HepG2 (cell line): ENCODE measurements around the gene CTNNBL1. TPM values are rescaled to one million over a fixed set of nuclear protein-coding genes. Genes with fewer than 3 reads are reported as not detected.

Experiments used
- ATAC-seq: fragments of 200-7000 bp; cut with Tn5 transposase; 3 replicates; pipeline ENCODE4 v1.9.1; 2020; ENCODE audit warnings: mild to moderate bottlenecking, moderate library complexity
- BruUV-seq: library from RNA; stranded (reverse); fragments of 400-500 nt; replicated peaks from 2 replicates; lab custom pipeline; 2021; lab: Mats Ljungman, UMichigan
- CTCF ChIA-PET: fragments of 300-600 bp; formaldehyde crosslinking; extraction: SDS; loops from one replicate; lab custom pipeline; 2021; ENCODE audit warnings: low total read pairs, inconsistent platforms, low intra/inter-chr PET ratio; lab: Yijun Ruan, JAX
- POLR2A ChIA-PET: fragments of 350-600 bp; sonication (Branson Sonifier 250); formaldehyde crosslinking; loops from one replicate; lab custom pipeline; 2020; ENCODE audit warnings: antibody characterized with exemption, inconsistent platforms; lab: Yijun Ruan, JAX
- DNase-seq: peaks from one replicate; pipeline ENCODE4 v3.0.0-alpha.2; 2015; ENCODE audit warnings: low spot score
- FAIRE-seq: peaks from 3 replicates; lab custom pipeline; 2011; peaks lifted over from hg19 to GRCh38; lab: Jason Lieb, UNC
- H2AFZ ChIP-seq: one replicate; pipeline ENCODE4 v1.6.1; 2011; ENCODE audit warnings: low read length, inconsistent platforms
- H3K27ac ChIP-seq: fragments of 300-600 bp; 3 replicates; pipeline ENCODE4 v1.8.0; 2011; ENCODE audit warnings: mixed run types, mild to moderate bottlenecking, mixed read lengths, low read length, inconsistent platforms; ENCODE audit not compliant: insufficient read depth; ENCODE audit errors: extremely low read length
- H3K27me3 ChIP-seq, 2 experiments: fragments of 200-600 bp in 1 of 2; 2 replicates in 1 of 2; 3 replicates in 1 of 2; pipeline versions ENCODE4 v1.6.0 to v1.8.0; 2011; ENCODE audit warnings: low read length in 2 of 2, mild to moderate bottlenecking in 2 of 2, moderate library complexity in 2 of 2, inconsistent platforms in 1 of 2; ENCODE audit not compliant: insufficient read depth in 2 of 2, control insufficient read depth in 1 of 2
- H3K36me3 ChIP-seq, 2 experiments: fragments of 200-600 bp in 1 of 2; replicated peaks in 1 of 2; 2 replicates in 1 of 2; 3 replicates in 1 of 2; pipeline versions ENCODE4 v1.5.1 to v1.8.0; 2011; ENCODE audit warnings: low read length in 2 of 2, inconsistent platforms in 1 of 2; ENCODE audit not compliant: insufficient read depth in 2 of 2, control insufficient read depth in 1 of 2
- H3K4me1 ChIP-seq: 2 replicates; pipeline ENCODE4 v1.5.1; 2012; ENCODE audit warnings: low read length, inconsistent platforms; ENCODE audit not compliant: insufficient read depth
- H3K4me2 ChIP-seq: 2 replicates; pipeline ENCODE4 v1.6.0; 2011; ENCODE audit warnings: low read depth, low read length, inconsistent platforms
- H3K4me3 ChIP-seq, 3 experiments: fragments of 200-600 bp in 1 of 3; sonication (generic), shearing (Covaris generic) in 1 of 3; replicated peaks in 1 of 3; 2 replicates each; pipeline ENCODE4 v1.5.1; 2011 to 2016; ENCODE audit warnings: low read length in 3 of 3, inconsistent platforms in 2 of 3, low read depth in 2 of 3, mild to moderate bottlenecking in 2 of 3, control low read depth in 1 of 3, mixed read lengths in 1 of 3; ENCODE audit not compliant: insufficient read depth in 1 of 3
- H3K79me2 ChIP-seq: one replicate; pipeline ENCODE4 v1.6.1; 2011; ENCODE audit warnings: low read length, inconsistent platforms; ENCODE audit not compliant: insufficient read depth
- H3K9ac ChIP-seq: 2 replicates; pipeline ENCODE4 v1.6.0; 2011; ENCODE audit warnings: mild to moderate bottlenecking, low read depth, low read length, inconsistent platforms; ENCODE audit not compliant: insufficient read depth
- H3K9me3 ChIP-seq: 2 replicates; pipeline ENCODE4 v1.5.1; 2012; ENCODE audit warnings: mild to moderate bottlenecking, low read length
- H4K20me1 ChIP-seq: 2 replicates; pipeline ENCODE4 v1.6.0; 2011; ENCODE audit warnings: inconsistent platforms, mild to moderate bottlenecking, low read length, moderate library complexity; ENCODE audit not compliant: insufficient read depth
- ATAD3A ChIP-seq: sonication (generic); formaldehyde crosslinking; IDR thresholded peaks from 2 replicates; pipeline ENCODE4 v1.4.0; 2020; ENCODE audit warnings: missing genetic modification reagents
- CHD4 ChIP-seq: fragments of 200-600 bp; sonication (generic); IDR thresholded peaks from 2 replicates; pipeline ENCODE4 v1.7.0; 2017; ENCODE audit warnings: mild to moderate bottlenecking, low read length, borderline replicate concordance
- FOXK1 ChIP-seq: sonication (generic); formaldehyde crosslinking; IDR thresholded peaks from 2 replicates; pipeline ENCODE4 v1.4.0; 2020; ENCODE audit warnings: low read depth, missing genetic modification reagents, borderline replicate concordance
- GFI1 ChIP-seq: sonication (generic); formaldehyde crosslinking; IDR thresholded peaks from 2 replicates; pipeline ENCODE4 v1.5.0; 2020; ENCODE audit warnings: missing genetic modification reagents, mild to moderate bottlenecking, borderline replicate concordance
- HHEX ChIP-seq: IDR thresholded peaks from 2 replicates; pipeline ENCODE4 v1.6.1; 2016; ENCODE audit warnings: control low read depth
- KLF13 ChIP-seq: sonication (generic); formaldehyde crosslinking; IDR thresholded peaks from 2 replicates; pipeline ENCODE4 v1.4.0; 2020; ENCODE audit warnings: mild to moderate bottlenecking, missing genetic modification reagents
- MXI1 ChIP-seq: IDR thresholded peaks from 3 replicates; pipeline ENCODE4 v1.6.1; 2012; ENCODE audit warnings: low read depth, low read length, inconsistent platforms, borderline replicate concordance
- NR2F1 ChIP-seq, 2 experiments: fragments of 450-650 bp in 1 of 2; formaldehyde crosslinking in 1 of 2; IDR thresholded peaks; 2 replicates each; pipeline versions ENCODE4 v1.5.0 to v1.6.1; 2016 to 2020; ENCODE audit warnings: mild to moderate bottlenecking in 1 of 2, missing compliant biosample characterization in 1 of 2, missing genetic modification reagents in 1 of 2, moderate library complexity in 1 of 2
- PAF1 ChIP-seq: IDR thresholded peaks from 2 replicates; pipeline ENCODE4 v1.6.1; 2016; ENCODE audit warnings: missing genetic modification reagents, missing compliant biosample characterization
- SAP130 ChIP-seq: IDR thresholded peaks from 2 replicates; pipeline ENCODE4 v1.6.1; 2016; ENCODE audit warnings: low read depth
- SOX13 ChIP-seq, 3 experiments: fragments of 450-650 bp in 1 of 3; sonication (generic) in 1 of 3; formaldehyde crosslinking in 1 of 3; IDR thresholded peaks in 2 of 3; conservative IDR thresholded peaks in 1 of 3; 2 replicates each; pipeline versions ENCODE4 v1.5.0 to v1.6.1; 2016 to 2020; ENCODE audit warnings: antibody characterized with exemption in 1 of 3, mild to moderate bottlenecking in 1 of 3, missing compliant biosample characterization in 1 of 3, missing genetic modification reagents in 1 of 3, moderate library complexity in 1 of 3
- TFDP2 ChIP-seq: sonication (generic); formaldehyde crosslinking; IDR thresholded peaks from 2 replicates; pipeline ENCODE4 v1.4.0; 2020; ENCODE audit warnings: missing genetic modification reagents
- TOE1 ChIP-seq: sonication (generic); formaldehyde crosslinking; IDR thresholded peaks from 2 replicates; pipeline ENCODE4 v1.4.0; 2020; ENCODE audit warnings: mild to moderate bottlenecking, missing genetic modification reagents
- ZNF790 ChIP-seq: sonication (generic); formaldehyde crosslinking; IDR thresholded peaks from 2 replicates; pipeline ENCODE4 v1.8.0; 2022; ENCODE audit warnings: missing genetic modification reagents, mild to moderate bottlenecking, borderline replicate concordance
- WGBS: methylation state at CpG from one replicate; pipeline ENCODE4 v1.1.6; 2017; ENCODE audit warnings: low lambda C conversion rate; 5-methylcytosine and 5-hydroxymethylcytosine counted together
- in situ Hi-C: cut with HindIII; loops from 2 replicates; pipeline ENCODE4 v1.10.0; 2017; ENCODE audit warnings: low pct_unique_long_range_greater_than_20kb; ENCODE audit not compliant: extremely low pct_ligation_motif_present
- intact Hi-C: fragments of 100-400 bp; cut with micrococcal nuclease; formaldehyde crosslinking; loops from one replicate; pipeline ENCODE4 v1.10.0; 2022; ENCODE audit not compliant: unreplicated experiment
- polyA plus RNA-seq, 8 experiments: library from polyadenylated mRNA; depleted of rRNA in 3 of 8; stranded (reverse) in 7 of 8; unstranded in 1 of 8; fragments of >200 nt; fragmentation: Illumina TruSeq in 4 of 8; extraction: Trizol in 4 of 8; gene quantifications; 2 replicates each; pipeline versions ENCODE4 v1.2.1 to v1.2.3, GENCODE V29; 2011 to 2016; ENCODE audit warnings: low read depth in 4 of 8, missing spikeins in 1 of 8, mixed read lengths in 1 of 8; ENCODE audit not compliant: insufficient read depth in 1 of 8
- total RNA-seq, 5 experiments: library from RNA; depleted of rRNA; stranded (reverse); fragments of >200 nt; fragmentation: Illumina TruSeq; extraction: Trizol; gene quantifications; 2 replicates each; pipeline ENCODE4 v1.2.3, GENCODE V29; 2016; ENCODE audit warnings: low read depth in 1 of 5
- TF ChIP-seq, protein P1 (sequence below): sonication (generic); formaldehyde crosslinking; IDR thresholded peaks from 2 replicates; pipeline ENCODE4 v1.4.0; 2020; ENCODE audit warnings: mild to moderate bottlenecking, missing genetic modification reagents

The CTNNBL1 gene
- total and polyA plus RNA-seq, 2 of the 13 experiments (the other 11 are each of a cell fraction or from before 2014, with no cell fraction given), result 49.3 to 94.6 TPM

- no peaks in the 10 kb centered on the region for H3K9me3 ChIP-seq
- CTCF ChIA-PET, result no interaction called here
- no peak overlapping the region for H3K4me3 ChIP-seq
- in situ Hi-C loops, result no loop called here
- no peaks in the 10 kb centered on the region for H4K20me1 ChIP-seq
- H3K27me3 ChIP-seq, result no peaks in the 10 kb centered on the region
- WGBS, result 88% methylated on average over 3 of the region's 3 CpGs
- FAIRE-seq (no peak), ATAC-seq (no peak), DNase-seq (no peak)
- no peaks in the 10 kb centered on the region for H3K79me2 ChIP-seq
- no peak overlapping the region for H3K9ac ChIP-seq
- no peak overlapping the region for H3K4me2 ChIP-seq
- H2AFZ ChIP-seq, result no peak overlapping the region
- intact Hi-C loops, result no loop called here
- peaks cover 0 to 5% of the 10 kb centered on the region in 2 experiments; a peak in 2 of 5 replicates for H3K36me3 ChIP-seq
- no peak overlapping the region for H3K27ac ChIP-seq
- H3K4me1 ChIP-seq, result peaks cover 16% of the 10 kb centered on the region
- no peak for TF ChIP-seq SOX13 (IDR thresholded peaks at IDR 0.05)
- 0 out of 4 replicates have a peak, but pooled peaks of 1 of the 2 experiments have one; percentile 22 for TF ChIP-seq SOX13 (CRISPR knock-in tag; conservative IDR thresholded peaks at IDR 0.05 in 1 of 2, IDR thresholded peaks at IDR 0.05 in 1 of 2)
- no peak for TF ChIP-seq FOXK1 (CRISPR knock-in tag)
- no peak for TF ChIP-seq ZNF790
- TF ChIP-seq ATAD3A (CRISPR knock-in tag), result no peak
- TF ChIP-seq SAP130 (CRISPR knock-in tag), result no peak
- no peak for TF ChIP-seq TOE1 (CRISPR knock-in tag)
- no peak for TF ChIP-seq KLF13
- BruUV-seq, result no TSS peak
- POLR2A ChIA-PET, result no interaction called here
These were observed 135.3 kb downstream of the CTNNBL1 start for GRCh38 chr20:37829128-37829527.

DNA sequence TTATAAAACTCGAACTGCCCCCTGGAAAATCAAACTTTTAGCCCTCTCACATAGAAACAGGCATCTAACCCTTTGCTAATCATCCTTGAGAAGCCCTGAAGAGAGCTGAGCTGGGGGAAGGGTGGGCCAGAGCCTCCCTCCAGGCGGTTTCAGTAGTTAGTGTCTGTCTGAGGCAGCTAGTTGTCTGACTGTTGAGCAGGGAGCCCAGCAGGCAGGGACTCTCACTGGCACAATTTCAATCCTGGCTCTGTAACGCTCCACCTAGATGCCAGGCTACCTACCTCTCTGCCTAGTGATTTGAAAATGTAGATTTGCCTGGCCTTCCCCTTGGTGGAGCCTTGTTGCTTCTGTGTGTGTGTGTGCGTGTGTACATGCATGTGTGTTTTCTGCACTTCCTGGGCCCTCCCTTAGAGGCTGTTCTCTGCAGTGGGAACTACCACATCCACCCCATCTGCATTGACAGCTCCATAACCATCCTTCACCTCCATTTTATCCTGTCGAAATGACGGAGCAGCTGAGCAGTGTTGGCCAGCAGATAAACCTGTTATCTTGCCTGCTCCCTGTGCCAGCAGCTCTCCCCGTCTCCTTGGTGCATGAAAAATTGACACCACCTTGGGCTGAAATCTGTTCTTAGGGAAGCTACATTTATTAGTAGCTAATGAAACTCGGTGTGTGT lies 139.5 kb downstream of the CTNNBL1 start:
- DNase-seq (no peak), FAIRE-seq (no peak), ATAC-seq (no peak)
- intact Hi-C loops, result no loop called here
- ChIA-PET CTCF (no interaction called here), POLR2A (interaction anchor here (0.6 kb wide), 1 partner anchor 77 kb away, joined by 3 read pairs; no protein-coding TSS in a partner anchor)
- in situ Hi-C loops, result no loop called here
- Histone ChIP-seq H3K9ac (no peak overlapping the region), H3K36me3 (peaks cover 0 to 5% of the 10 kb centered on the region in 2 experiments; a peak in 2 of 5 replicates), H3K4me2 (no peak overlapping the region), H3K27ac (no peak overlapping the region), H2AFZ (no peak overlapping the region), H3K4me3 (no peak overlapping the region), H3K4me1 (peaks cover 13% of the 10 kb centered on the region), H3K79me2 (no peaks in the 10 kb centered on the region), H3K27me3 (no peaks in the 10 kb centered on the region), H4K20me1 (no peaks in the 10 kb centered on the region), H3K9me3 (no peaks in the 10 kb centered on the region)
- BruUV-seq, result no TSS peak
- 91% methylated on average over 8 of the region's 8 CpGs for WGBS
- TF ChIP-seq TFDP2 (no peak), GFI1 (CRISPR knock-in tag) (no peak), MXI1 (no peak), HHEX (CRISPR knock-in tag) (no peak), CHD4 (no peak), PAF1 (CRISPR knock-in tag) (no peak), NR2F1 (CRISPR knock-in tag; IDR thresholded peaks at IDR 0.05) (no peak)
- TF ChIP-seq, protein P1, sequence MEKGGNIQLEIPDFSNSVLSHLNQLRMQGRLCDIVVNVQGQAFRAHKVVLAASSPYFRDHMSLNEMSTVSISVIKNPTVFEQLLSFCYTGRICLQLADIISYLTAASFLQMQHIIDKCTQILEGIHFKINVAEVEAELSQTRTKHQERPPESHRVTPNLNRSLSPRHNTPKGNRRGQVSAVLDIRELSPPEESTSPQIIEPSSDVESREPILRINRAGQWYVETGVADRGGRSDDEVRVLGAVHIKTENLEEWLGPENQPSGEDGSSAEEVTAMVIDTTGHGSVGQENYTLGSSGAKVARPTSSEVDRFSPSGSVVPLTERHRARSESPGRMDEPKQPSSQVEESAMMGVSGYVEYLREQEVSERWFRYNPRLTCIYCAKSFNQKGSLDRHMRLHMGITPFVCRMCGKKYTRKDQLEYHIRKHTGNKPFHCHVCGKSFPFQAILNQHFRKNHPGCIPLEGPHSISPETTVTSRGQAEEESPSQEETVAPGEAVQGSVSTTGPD (CRISPR knock-in tag), result no peak
